OCI-LY1 (cell line): ENCODE measurements around the gene USH1C.

ENCODE experiments used
- EZH2 ChIP-seq: fragments of 200-600 bp; sonication (generic), shearing (Covaris generic); IDR thresholded peaks from 2 replicates; pipeline ENCODE4 v1.8.0; 2017; ENCODE audit warnings: borderline replicate concordance, mixed run types, mild to moderate bottlenecking, antibody characterized with exemption, low read length, moderate library complexity, mixed read lengths
- TF ChIP-seq, protein P1 (sequence below): fragments of 200-600 bp; sonication (generic), shearing (Covaris generic); IDR thresholded peaks from 2 replicates; pipeline ENCODE4 v1.5.1; 2017; ENCODE audit warnings: mild to moderate bottlenecking, antibody characterized with exemption, low read length, moderate library complexity, mixed read lengths

DNA sequence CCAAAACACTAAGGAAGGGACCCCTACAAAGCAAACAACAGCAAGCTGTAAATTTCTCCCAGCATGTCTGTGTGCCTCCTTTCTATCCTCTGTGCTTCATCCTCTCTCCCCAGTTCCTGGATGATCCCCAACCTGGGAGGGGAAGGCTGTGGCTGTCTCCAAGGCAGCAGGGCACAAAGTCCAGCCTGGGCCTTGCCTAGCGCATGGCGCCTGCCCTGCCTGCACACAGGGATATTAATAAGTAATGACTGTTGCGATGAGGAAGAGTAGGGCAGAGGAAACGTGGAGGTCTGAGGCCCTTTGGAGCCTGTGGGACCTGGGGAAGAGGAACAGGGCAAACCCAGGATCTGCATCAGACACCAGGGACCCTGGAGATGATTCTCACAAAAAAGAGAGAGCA, 2.0 kb downstream of the USH1C start:
- no peak for TF ChIP-seq EZH2
- TF ChIP-seq, protein P1, sequence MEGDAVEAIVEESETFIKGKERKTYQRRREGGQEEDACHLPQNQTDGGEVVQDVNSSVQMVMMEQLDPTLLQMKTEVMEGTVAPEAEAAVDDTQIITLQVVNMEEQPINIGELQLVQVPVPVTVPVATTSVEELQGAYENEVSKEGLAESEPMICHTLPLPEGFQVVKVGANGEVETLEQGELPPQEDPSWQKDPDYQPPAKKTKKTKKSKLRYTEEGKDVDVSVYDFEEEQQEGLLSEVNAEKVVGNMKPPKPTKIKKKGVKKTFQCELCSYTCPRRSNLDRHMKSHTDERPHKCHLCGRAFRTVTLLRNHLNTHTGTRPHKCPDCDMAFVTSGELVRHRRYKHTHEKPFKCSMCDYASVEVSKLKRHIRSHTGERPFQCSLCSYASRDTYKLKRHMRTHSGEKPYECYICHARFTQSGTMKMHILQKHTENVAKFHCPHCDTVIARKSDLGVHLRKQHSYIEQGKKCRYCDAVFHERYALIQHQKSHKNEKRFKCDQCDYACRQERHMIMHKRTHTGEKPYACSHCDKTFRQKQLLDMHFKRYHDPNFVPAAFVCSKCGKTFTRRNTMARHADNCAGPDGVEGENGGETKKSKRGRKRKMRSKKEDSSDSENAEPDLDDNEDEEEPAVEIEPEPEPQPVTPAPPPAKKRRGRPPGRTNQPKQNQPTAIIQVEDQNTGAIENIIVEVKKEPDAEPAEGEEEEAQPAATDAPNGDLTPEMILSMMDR = no peak
